NCI-H187 treated with DMSO at 0.1 percent for 48 hours (cell line): ENCODE measurements around the gene PLEKHG5.
A peak's percentile ranks its signal among the peaks of the same experiment; 100 is the strongest.

Source experiments
- DNase-seq: peaks from one replicate; lab custom pipeline; 2025; lab: John Stamatoyannopoulos, UW

The PLEKHG5 gene

DNA sequence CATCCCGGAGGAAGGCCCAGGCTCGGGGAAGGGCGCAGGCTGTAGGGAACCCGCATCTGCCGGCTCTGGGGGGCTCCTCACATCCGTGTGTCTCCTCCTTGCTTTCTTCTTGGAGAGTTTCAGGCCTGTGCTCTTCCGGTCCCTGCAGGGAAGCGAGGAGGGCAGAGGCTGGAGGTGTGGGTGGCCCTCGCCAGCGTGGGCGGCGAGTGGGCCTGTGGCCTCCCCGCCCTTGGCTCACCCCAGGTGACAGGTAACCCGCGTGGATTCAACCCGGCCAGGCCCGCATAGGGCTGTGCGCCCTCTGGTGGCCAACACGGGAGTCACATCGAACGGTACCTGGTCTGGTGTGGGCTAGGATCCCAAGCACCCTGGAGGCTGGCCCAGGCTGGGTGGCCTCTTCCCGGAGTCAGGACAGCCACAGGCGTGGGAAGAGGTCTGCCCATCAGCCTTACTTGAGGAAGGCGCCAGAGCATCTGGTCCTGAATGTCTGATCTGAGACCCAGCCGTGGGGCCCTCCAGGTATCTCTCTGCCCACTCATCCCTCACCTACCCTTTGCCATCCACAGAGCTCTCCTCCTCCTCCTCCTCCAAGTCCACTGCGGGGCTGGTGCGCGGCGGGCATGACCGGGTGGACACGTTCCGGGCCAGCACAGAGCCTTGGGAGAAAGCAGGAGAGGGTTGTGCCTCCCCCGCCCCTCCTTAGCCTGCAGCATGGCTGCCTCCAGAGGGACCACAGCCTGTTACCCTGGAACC lies 15.9 kb downstream of the PLEKHG5 start:
- no peak for DNase-seq

DNA sequence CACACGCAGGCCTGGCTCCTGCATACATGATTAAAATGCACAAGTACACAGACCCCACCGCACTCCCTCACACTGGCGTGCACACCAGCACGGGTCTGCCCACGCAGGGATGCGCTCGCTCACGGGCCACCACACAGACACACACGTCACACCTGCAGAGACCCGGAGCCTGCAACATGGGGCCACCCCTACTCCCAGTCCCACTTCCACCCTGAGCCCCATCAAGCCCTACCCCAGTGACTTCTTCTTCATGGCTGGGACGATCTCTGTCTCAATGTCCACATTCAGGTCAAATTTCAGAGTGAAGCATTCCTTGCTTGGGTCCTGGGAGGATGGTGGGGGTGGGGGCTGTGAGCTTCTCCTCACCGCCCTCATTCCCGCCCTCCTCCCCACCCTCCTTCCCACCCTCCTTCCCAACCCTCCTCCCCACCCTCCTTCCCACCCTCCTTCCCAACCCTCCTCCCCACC lies 16.6 kb downstream of the PLEKHG5 start:
- no peak for DNase-seq

DNA sequence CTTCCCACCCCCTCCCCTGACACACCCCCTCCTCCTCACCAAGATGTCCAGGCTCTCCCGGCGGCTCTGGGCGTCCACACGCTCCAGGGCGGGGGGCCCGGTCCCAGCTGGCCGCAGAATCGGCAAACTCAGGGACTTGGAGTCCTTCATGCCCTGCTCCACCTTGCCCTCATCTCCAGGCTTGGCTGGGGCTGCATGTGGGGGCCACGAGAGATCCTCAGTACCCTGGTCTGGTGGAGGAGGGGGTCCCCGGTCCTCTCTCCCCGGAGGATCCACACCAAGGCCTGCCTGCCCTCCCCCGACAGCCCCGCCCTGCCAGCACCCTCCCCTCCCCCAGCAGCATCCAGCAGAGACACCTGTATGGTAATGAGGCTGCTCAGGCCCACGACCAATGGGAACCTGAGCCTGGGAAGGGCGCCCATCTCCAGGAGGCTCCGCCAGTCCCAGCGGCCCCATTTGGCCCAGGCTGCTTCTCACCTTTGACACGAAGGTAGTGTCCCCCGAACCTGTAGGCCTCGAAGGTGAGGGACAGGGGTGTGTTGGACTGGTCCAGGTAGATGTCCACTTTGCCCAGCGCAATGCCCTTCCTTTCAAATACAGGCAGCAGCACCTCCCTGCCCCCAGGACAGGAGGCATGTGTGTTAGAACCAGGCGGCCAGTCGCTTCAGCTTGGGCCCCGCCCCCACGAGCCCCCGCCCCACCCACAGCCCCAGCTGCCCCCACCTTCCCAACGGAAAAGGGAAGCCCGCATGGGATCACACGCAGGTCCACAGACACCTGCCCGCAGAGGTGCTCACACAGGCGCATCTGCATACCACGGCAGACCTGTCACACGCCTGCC lies 17.3 kb downstream of the PLEKHG5 start:
- peak; percentile 64 for DNase-seq

DNA sequence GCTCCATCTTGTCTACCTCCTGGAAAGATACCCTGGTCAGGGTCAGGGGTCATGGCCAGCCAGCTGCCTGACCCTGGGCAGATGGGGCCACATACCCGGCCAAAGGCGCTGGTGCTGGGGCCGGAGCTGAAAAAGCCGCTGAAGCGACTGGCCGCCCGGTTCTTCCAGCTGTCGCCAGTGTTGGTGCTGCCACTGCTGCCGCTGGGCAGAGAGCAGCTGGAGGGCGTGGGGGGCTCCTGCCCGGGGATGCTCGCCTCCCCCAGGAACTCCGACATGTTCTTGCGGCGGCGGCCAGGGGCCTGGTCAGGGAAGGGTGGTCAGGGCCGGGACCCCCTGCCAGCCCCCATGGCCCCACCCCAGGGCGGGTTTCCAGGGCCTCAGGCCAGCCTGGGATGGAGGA lies 18.3 kb downstream of the PLEKHG5 start:
- DNase-seq, result no peak

DNA sequence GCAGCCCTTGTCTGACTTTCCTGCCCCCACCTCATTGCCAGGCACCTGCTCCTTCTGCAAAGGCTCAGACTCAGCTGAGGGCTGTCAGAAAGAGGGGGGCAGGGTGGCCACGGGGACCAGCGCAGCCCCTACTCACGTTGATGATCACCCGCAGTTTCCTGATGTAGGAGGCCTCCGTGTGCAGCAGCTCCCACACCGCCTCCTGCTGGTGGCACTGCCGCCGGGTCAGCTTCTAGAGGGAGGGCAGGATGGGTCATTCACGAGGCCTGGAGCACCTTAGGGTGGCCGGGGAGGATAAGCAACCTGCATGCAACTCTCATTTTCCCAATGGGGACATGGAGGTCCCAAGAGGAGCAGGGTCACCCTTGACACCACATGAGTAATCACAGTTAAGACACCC lies 19.1 kb downstream of the PLEKHG5 start:
- no peak for DNase-seq

DNA sequence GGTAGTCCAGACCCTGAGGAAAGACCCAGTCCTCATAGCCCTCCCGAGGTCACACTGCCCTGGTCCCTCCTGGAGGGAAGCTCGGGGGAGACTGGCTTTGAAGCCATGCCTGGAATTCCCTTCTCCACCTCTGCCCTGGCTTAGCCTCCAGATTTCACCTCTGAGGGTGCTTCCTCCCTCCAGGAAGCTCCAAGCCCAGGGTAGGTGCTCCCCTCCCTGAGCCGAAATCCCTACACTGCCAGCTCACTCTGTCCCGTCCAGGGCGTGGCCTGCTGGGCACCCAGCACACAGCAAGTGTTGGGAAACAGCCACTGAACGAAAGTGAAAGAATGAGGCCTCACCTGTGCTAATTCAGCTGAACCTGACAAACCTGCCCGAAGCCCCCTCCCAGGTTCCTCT lies 19.5 kb downstream of the PLEKHG5 start:
- no peak for DNase-seq

DNA sequence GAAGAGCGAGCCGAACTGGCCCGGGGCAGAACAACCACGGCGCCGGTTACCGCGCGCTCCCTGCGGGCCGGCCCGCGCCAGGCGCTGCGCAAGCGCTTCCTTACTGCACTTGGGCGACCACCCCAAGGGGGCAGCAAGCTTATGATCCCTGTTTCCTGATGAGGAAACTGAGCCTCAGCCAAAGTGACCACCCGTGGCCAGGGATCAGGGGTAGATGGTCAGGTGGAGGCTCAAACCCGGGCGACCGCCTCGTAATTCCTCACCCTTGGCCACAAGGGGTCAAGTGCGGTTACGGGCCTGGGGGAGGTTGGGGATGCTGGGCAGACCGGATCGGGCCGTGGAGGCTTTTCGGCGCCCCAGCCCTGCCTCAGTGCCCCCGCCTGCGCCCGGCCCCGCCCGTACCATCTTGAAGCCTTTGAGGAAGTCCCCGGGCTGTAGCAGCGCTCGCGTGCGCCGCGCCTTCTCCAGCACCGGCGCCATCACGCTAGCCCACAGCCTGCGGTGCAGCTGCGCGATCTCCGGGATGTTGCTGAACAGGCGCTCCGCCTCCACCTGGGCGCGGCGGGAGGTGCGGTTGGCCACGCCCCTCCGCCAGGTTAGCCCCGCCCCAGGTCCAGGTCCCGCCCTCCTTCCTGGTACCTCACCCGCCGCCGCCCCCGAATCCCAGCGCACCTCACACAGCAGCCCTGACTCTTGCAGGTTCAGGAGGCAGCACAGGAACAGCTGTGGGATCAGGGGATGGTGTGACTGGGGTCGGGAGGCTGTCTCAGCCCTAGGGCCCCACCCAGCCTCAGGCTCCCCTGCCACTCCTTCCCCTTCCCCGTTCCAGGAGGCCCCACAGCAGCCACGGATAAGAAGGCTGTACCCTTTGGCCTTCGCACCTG lies 20.1 kb downstream of the PLEKHG5 start:
- DNase-seq, result no peak

DNA sequence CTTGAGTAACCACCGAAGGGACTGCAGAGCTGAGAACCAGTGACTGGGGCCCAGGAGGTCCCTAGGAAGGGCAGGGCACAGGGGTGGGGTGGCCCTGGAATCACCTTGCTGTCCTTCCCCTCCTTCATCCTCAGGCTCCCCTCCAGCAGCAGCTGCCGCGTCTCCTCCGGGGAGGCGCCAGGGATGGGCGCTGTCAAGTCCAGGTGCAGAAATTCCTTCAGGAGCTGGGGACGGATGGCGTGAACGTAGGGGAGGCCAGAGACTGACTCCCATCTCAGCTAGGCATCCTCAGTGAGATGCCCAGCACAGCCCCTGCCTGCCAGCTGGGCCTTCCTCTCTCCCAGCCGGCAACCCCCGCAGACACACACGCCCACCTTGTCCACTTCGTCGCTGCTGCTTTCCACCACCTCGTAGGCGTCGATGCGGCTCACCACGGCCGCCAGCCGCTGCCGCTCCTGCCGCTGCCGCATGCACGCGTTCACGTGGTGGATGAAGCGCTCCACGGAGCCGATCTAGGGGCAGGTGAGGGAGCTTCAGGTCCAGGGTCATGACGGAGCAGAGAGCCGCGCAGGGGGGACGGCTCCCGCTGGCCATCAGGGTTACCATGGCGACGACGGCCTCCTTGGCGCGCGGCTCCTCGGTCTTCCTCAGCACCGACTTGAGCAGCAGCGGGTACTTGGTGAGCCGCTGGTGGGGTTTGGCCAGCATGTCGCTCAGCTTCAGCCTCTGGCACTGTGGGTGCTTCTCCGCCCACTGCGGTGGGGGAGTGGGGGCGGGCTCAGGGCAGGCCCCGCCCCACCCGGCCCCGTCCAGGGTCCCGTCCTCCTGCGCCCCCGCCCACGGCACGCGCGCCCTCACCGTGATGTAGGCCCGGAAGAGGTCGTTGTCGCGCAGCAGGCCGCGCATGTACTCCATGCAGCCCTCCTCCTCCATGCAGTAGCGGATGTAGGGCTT lies 21.1 kb downstream of the PLEKHG5 start:
- no peak for DNase-seq

DNA sequence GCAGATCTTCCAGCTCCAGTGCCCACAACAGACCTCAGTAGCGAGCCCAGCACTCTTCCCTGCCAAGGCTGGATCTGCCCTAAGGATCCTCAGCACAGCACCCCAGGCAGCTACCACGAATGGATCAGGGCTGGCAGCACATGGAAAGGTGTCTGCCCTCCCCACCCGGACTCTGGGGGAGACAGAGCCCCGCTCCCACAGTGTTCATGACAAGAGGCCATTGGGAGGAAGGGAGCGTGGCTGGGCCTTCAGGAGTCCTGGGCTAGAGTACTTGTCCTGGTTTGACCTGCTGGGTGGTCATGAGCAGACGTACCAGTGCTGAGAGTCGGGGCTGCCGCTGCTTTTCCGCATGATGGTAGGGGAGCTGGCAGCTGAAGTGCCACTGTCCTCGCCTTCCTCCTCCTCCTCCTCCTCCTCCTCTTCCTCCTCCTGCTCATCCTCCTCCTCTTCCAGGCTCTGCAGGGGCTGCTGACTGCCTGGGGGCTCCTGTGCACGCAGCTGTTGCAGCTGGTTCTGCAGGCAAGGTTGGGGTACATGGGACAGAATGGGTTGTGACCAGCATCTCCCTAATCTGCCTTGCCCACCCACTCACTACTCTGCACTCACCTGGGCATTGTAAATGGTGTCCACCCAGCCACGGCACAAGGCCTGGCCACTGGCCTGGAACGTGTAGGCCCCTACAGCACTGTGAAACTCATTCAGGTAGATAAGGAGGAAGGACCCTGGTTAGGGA lies 22.6 kb downstream of the PLEKHG5 start:
- no peak for DNase-seq

DNA sequence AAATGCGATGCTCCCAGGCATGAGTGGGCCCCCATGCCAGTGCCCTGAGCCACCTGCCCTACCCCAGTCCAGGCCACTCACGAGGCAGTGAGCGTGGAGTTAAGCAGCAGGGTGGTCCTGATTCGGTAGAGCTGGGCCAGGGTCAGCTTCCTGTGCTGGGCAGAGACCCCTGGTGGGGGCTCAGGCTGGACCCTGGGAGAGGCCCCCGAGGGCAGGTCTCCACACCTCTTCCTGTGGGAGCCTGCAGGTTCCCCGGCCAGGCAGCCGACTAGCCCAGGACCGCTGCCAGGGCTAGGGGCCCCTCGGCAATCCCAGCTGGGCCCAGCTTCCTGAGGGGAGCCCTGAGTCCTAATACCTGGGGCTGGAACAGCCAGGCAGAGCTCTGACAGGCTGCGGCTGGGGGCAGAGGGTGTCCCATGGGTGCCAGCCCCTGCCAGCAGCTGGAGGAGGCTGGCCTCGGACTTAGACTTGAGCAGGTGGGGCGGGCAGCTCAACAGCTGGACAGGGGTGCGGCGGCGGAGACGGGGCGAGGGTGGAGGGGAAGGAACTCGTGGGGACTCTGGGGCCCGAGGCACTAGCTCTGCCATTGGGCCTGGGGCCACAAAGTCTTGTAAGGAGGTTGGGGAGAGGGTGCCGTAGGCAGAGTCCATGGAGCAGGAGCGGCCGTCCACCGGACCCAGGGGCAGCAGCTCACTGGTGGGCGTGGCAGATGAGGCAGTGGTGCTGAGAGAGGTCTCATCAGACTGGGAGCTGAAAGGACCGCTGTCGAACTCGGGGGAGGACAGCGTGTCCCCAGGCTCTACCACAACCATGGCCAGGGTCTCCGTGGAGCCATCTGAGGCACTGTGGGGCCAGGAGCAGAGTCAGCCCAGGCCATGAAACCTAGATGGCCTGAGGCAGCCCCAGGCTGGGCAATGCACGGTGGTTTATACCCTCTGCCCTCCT lies 23.5 kb downstream of the PLEKHG5 start:
- DNase-seq, result no peak

DNA sequence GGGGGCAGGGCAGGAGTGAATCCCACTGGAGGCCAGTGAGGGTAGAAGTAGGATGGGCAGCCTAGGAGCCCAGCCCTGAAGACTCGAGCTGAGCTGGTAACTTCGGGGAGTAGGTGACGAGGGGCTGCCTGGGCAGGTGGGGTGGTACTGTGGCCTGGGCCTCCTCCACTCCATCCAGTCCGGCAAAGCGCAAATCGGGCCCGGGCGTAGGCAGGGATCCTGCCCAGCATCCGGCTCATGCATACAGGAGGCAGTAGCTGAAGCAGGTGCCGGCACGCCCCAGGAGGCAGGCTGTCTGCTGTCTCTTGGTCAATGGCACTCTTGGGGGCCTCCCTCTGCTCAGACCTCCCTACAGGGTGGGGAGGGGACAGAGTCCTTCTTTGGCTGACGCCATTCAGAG lies 24.2 kb downstream of the PLEKHG5 start:
- no peak for DNase-seq

DNA sequence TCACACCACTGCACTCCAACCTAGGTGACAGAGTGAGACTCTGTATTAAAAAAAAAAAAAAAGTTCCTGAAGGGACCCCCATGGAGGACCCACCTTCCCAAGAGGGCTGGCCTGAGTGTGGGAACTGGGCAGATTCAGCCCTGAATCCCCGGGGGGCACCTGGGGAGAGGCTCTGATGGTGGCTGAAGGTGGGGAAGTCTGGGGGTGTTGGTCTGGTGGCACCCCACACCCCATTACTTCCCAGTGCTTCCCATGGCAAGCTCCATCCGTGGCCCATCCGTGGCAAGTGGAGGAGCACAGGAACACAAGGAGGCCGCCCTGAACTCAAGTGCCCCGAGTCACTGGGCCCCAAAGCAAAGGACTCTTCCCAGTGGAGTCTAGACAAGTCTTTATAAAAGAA lies 24.7 kb downstream of the PLEKHG5 start:
- no peak for DNase-seq

DNA sequence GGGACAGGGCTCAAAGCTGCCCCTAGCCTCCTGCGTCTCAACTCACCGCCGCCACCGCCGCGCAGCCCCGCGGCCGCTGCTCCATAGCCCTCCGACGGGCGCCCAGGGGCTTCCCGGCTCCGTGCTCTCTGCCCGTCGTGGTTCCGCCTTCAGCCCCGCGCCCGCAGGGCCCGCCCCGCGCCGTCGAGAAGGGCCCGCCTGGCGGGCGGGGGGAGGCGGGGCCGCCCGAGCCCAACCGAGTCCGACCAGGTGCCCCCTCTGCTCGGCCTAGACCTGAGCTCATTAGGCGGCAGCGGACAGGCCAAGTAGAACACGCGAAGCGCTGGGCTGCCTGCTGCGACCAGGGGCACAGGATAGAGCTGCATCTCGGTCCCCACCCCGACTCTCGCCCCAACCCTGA lies 25.4 kb downstream of the PLEKHG5 start, which contains the start of gene TNFRSF25:
TNFRSF25 (minus strand) TSS at position 151 of the 400 bp plus-strand sequence; CDS start at position 85, 66 bp downstream.
- no peak for DNase-seq

DNA sequence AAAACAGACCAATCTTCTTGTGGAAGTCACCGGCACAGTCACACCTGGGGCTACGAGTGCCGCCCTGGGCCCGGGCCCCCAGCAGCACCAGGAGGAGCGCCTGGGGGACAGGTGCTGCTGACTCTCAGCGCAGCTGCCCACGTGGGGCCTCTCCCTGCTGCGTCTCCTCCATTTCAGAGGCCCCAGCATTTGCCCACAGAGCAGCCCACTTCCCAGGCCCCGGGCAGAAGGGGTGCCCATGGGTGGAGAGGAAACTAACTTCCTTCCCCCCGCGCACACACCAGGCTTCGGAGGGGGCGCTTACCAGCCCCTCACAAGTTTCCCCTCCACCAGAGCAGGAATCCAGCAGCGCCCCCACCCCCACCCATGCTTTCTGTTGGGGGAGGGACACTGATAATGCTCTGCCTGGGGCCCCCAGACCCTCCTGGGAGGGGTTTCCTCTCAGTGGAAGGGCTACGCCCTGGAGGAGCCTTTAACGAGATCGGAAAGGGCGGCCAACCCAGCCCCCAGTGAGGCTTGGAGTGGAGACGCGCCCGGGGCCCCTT lies 25.9 kb downstream of the PLEKHG5 start:
- DNase-seq, result no peak

DNA sequence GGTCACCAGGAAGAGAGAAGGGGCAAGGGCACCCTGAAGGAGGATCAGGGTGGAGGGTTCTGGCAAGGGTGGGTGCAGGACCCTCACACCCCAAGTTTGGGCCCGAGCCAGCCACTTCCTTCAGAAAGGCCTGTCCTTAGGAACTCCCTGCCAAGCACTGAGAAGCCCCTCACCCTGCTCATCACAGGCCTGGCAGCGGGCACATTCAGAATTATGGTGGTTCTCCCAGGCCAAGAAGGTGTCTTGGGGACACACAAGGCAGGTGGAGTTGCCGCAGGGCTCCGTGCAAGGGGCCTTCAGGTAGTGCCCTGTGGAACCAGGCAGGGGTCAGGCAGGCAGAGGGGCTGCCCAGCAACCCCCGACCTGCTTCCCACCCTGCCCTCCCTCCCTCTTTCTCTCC lies 26.6 kb downstream of the PLEKHG5 start:
- no peak for DNase-seq

DNA sequence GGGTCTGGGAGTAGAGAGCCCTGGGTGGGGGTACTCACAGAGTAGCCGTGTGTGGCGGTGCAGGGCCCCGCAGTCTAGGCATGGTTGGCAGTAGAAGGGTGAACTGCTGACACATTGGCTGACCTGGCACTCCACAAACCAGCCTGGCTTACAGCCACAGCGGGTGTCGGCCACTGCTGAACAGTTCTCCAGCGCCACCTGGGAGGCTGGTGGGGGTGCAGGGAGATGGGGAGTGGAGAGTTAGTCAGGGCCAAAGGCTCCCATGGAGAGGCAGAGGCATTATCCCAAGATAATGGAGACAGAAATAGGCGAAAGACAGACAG lies 27.0 kb downstream of the PLEKHG5 start:
- DNase-seq, result no peak

DNA sequence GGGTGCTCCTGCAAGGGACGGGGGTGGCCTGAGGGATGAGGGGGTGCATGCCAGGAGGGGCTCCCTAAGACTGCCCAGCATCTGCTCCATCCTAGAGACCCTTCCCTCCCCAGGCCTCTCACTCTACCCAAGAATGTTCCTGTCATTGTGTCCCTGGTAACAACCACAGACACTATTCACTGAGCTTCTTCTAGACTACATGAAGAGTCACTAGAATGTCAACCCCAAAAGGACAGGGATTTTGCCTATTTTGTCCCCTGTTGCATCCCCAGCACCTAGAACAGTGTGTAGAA lies 28.4 kb downstream of the PLEKHG5 start:
- no peak for DNase-seq

DNA sequence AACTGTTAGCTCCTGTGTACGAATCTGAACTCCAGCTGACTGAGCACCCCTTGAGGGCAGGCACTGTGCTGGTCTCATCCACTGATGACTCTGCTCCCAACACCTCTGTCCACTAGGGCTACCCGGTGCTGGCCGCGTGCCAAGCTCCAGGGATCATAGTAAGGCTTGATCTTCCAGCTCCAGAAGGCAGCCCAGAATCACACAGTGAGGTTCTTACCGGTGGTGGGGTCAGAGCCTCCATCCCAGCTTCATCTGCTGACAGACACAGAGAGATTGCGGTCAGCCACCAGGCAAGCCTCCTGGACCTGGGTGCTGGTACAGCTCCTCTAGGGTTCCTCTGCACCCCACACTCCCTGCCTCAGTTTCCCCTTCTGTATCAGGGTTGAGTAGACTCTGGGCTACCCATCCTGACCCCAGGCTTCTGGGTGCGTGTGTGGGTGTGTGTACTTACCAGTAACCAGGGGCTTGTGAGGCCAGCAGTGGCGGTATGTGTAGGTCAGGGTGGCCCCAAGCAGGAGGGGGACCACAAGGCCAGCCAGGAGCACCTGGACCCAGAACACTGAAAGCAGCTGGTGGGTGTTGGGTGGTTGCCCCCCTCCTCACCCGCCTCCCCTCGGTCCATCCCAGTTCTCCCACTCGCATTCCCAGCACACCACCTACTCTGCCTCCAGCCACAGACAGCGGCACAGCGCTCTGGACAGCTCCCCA lies 28.9 kb downstream of the PLEKHG5 start:
- no peak for DNase-seq
